ENCODE results near the gene DGKG.

DGKG gene

GRCh38 chr3:186226482-186226881 lies 135.6 kb downstream of the DGKG start:
- TF ChIP-seq ZNF274 (IDR thresholded peaks at IDR 0.05; ENCODE audit: low read depth, low read length) (no peak), YY1 (IDR thresholded peaks at IDR 0.05; ENCODE audit: insufficient read depth, insufficient read length) (no peak), SUZ12 (IDR thresholded peaks at IDR 0.05; ENCODE audit: extremely low read depth, insufficient read depth, insufficient read length) (no peak)
- no peaks in the 10 kb centered on the region for H3K27me3 ChIP-seq (ENCODE audit: insufficient read depth, insufficient read length)
- no peak for DNase-seq (ENCODE audit: low read depth, low spot score)

GRCh38 chr3:186225603-186226002 lies 136.4 kb downstream of the DGKG start:
- TF ChIP-seq ZNF274 (IDR thresholded peaks at IDR 0.05; ENCODE audit: low read depth, low read length) (no peak), SUZ12 (IDR thresholded peaks at IDR 0.05; ENCODE audit: extremely low read depth, insufficient read depth, insufficient read length) (no peak), YY1 (IDR thresholded peaks at IDR 0.05; ENCODE audit: insufficient read depth, insufficient read length) (no peak)
- no peak overlapping the region for H3K9ac ChIP-seq (ENCODE audit: insufficient read length, low read depth)
- no peak for DNase-seq (ENCODE audit: low read depth, low spot score)
- H3K36me3 ChIP-seq (ENCODE audit: insufficient read depth, insufficient read length, low read length): no peaks in the 10 kb centered on the region
- H3K9me3 ChIP-seq (ENCODE audit: insufficient read depth, low read length): no peaks in the 10 kb centered on the region
- peaks cover 14% of the 10 kb centered on the region for H3K4me1 ChIP-seq (ENCODE audit: insufficient read depth, insufficient read length)
- no peak overlapping the region for H3K4me3 ChIP-seq (ENCODE audit: insufficient read length, low read depth)
- no peaks in the 10 kb centered on the region for H3K27me3 ChIP-seq (ENCODE audit: insufficient read depth, insufficient read length)

More at GRCh38 chr3:186226482-186226881, 135.6 kb downstream of the DGKG start:
- Histone ChIP-seq H3K4me1 (ENCODE audit: insufficient read depth, insufficient read length) (peaks cover 8% of the 10 kb centered on the region), H3K36me3 (ENCODE audit: insufficient read depth, insufficient read length, low read length) (no peaks in the 10 kb centered on the region), H3K4me3 (ENCODE audit: insufficient read length, low read depth) (no peak overlapping the region), H3K9me3 (ENCODE audit: insufficient read depth, low read length) (no peaks in the 10 kb centered on the region), H3K9ac (ENCODE audit: insufficient read length, low read depth) (no peak overlapping the region)

GRCh38 chr3:186224041-186224610 lies 137.9 kb downstream of the DGKG start:
- H3K9ac ChIP-seq (ENCODE audit: insufficient read length, low read depth): no peak overlapping the region
- no peak for TF ChIP-seq ZNF274 (IDR thresholded peaks at IDR 0.05; ENCODE audit: low read depth, low read length)
- no peak for TF ChIP-seq SUZ12 (IDR thresholded peaks at IDR 0.05; ENCODE audit: extremely low read depth, insufficient read depth, insufficient read length)
- no peak for TF ChIP-seq YY1 (IDR thresholded peaks at IDR 0.05; ENCODE audit: insufficient read depth, insufficient read length)
- H3K36me3 ChIP-seq (ENCODE audit: insufficient read depth, insufficient read length, low read length): no peaks in the 10 kb centered on the region
- H3K9me3 ChIP-seq (ENCODE audit: insufficient read depth, low read length): no peaks in the 10 kb centered on the region
- H3K4me3 ChIP-seq (ENCODE audit: insufficient read length, low read depth): no peak overlapping the region
- H3K4me1 ChIP-seq (ENCODE audit: insufficient read depth, insufficient read length): peaks cover 14% of the 10 kb centered on the region
- DNase-seq (ENCODE audit: low read depth, low spot score): no peak
- H3K27me3 ChIP-seq (ENCODE audit: insufficient read depth, insufficient read length): no peaks in the 10 kb centered on the region

GRCh38 chr3:186223476-186223875 lies 138.6 kb downstream of the DGKG start:
- H3K9ac ChIP-seq (ENCODE audit: insufficient read length, low read depth): no peak overlapping the region
- TF ChIP-seq ZNF274 (IDR thresholded peaks at IDR 0.05; ENCODE audit: low read depth, low read length): no peak
- no peak for TF ChIP-seq SUZ12 (IDR thresholded peaks at IDR 0.05; ENCODE audit: extremely low read depth, insufficient read depth, insufficient read length)
- TF ChIP-seq YY1 (IDR thresholded peaks at IDR 0.05; ENCODE audit: insufficient read depth, insufficient read length): no peak
- H3K4me1 ChIP-seq (ENCODE audit: insufficient read depth, insufficient read length): peaks cover 14% of the 10 kb centered on the region
- DNase-seq (ENCODE audit: low read depth, low spot score): no peak
- no peaks in the 10 kb centered on the region for H3K27me3 ChIP-seq (ENCODE audit: insufficient read depth, insufficient read length)
- H3K36me3 ChIP-seq (ENCODE audit: insufficient read depth, insufficient read length, low read length): no peaks in the 10 kb centered on the region
- H3K9me3 ChIP-seq (ENCODE audit: insufficient read depth, low read length): no peaks in the 10 kb centered on the region
- no peak overlapping the region for H3K4me3 ChIP-seq (ENCODE audit: insufficient read length, low read depth)

- peaks cover 14% of the 10 kb centered on the region for H3K4me1 ChIP-seq (ENCODE audit: insufficient read depth, insufficient read length)
- no peaks in the 10 kb centered on the region for H3K9me3 ChIP-seq (ENCODE audit: insufficient read depth, low read length)
- TF ChIP-seq ZNF274 (IDR thresholded peaks at IDR 0.05; ENCODE audit: low read depth, low read length) (no peak), SUZ12 (IDR thresholded peaks at IDR 0.05; ENCODE audit: extremely low read depth, insufficient read depth, insufficient read length) (no peak), YY1 (IDR thresholded peaks at IDR 0.05; ENCODE audit: insufficient read depth, insufficient read length) (no peak)
- H3K9ac ChIP-seq (ENCODE audit: insufficient read length, low read depth): no peak overlapping the region
- no peak for DNase-seq (ENCODE audit: low read depth, low spot score)
- no peaks in the 10 kb centered on the region for H3K36me3 ChIP-seq (ENCODE audit: insufficient read depth, insufficient read length, low read length)
- H3K27me3 ChIP-seq (ENCODE audit: insufficient read depth, insufficient read length): no peaks in the 10 kb centered on the region
- H3K4me3 ChIP-seq (ENCODE audit: insufficient read length, low read depth): no peak overlapping the region
These were observed 140.2 kb downstream of the DGKG start for GRCh38 chr3:186221760-186222378.

GRCh38 chr3:186220911-186221645 lies 141.0 kb downstream of the DGKG start:
- no peak for DNase-seq (ENCODE audit: low read depth, low spot score)
- Histone ChIP-seq H3K27me3 (ENCODE audit: insufficient read depth, insufficient read length) (no peaks in the 10 kb centered on the region), H3K4me1 (ENCODE audit: insufficient read depth, insufficient read length) (peaks cover 14% of the 10 kb centered on the region), H3K4me3 (ENCODE audit: insufficient read length, low read depth) (no peak overlapping the region), H3K9ac (ENCODE audit: insufficient read length, low read depth) (no peak overlapping the region), H3K36me3 (ENCODE audit: insufficient read depth, insufficient read length, low read length) (no peaks in the 10 kb centered on the region), H3K9me3 (ENCODE audit: insufficient read depth, low read length) (no peaks in the 10 kb centered on the region)
- TF ChIP-seq YY1 (IDR thresholded peaks at IDR 0.05; ENCODE audit: insufficient read depth, insufficient read length) (no peak), ZNF274 (IDR thresholded peaks at IDR 0.05; ENCODE audit: low read depth, low read length) (no peak), SUZ12 (IDR thresholded peaks at IDR 0.05; ENCODE audit: extremely low read depth, insufficient read depth, insufficient read length) (no peak)

GRCh38 chr3:186220365-186220764 lies 141.7 kb downstream of the DGKG start:
- H3K36me3 ChIP-seq (ENCODE audit: insufficient read depth, insufficient read length, low read length): no peaks in the 10 kb centered on the region
- H3K4me1 ChIP-seq (ENCODE audit: insufficient read depth, insufficient read length): peaks cover 14% of the 10 kb centered on the region
- no peak overlapping the region for H3K4me3 ChIP-seq (ENCODE audit: insufficient read length, low read depth)
- TF ChIP-seq ZNF274 (IDR thresholded peaks at IDR 0.05; ENCODE audit: low read depth, low read length): no peak
- TF ChIP-seq SUZ12 (IDR thresholded peaks at IDR 0.05; ENCODE audit: extremely low read depth, insufficient read depth, insufficient read length): no peak
- TF ChIP-seq YY1 (IDR thresholded peaks at IDR 0.05; ENCODE audit: insufficient read depth, insufficient read length): no peak
- no peaks in the 10 kb centered on the region for H3K27me3 ChIP-seq (ENCODE audit: insufficient read depth, insufficient read length)
- no peak overlapping the region for H3K9ac ChIP-seq (ENCODE audit: insufficient read length, low read depth)
- H3K9me3 ChIP-seq (ENCODE audit: insufficient read depth, low read length): no peaks in the 10 kb centered on the region
- DNase-seq (ENCODE audit: low read depth, low spot score): no peak

Data from NT2/D1 (cell line).